OCI-M1 (cell line): Measurements from ENCODE around the gene TEKT3.

Experiments used
- DNase-seq: peaks from one replicate; lab custom pipeline; 2025; lab: John Stamatoyannopoulos, UW

TEKT3 gene

DNA sequence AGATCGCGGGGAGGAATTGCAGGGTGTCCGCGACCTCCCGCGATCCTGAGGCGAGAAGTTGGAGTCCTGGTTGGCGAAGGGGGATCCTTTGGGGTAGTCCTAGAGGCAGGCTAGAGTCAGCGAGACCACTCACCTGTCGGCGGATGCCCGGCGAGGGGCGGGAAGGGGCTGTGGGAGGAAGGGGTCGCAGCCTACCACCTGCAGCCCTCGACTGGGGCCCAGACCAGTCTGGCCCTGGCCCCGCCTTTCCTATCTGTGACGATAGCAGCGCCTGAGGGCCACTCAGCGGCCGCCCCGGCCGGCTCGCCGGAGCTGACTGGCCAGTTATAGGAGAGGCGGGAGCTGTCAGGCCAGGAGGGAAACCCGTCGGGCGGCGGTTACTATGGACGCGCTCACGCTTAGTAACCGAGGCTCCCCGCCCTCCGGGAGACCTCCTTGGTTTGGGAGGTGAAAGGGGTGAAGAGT lies at the start of gene TEKT3:
TEKT3 (minus strand) TSS at position 213 of the 465 bp plus-strand sequence. CDS start 10,012 bp downstream, outside the sequence.
- no peak for DNase-seq

DNA sequence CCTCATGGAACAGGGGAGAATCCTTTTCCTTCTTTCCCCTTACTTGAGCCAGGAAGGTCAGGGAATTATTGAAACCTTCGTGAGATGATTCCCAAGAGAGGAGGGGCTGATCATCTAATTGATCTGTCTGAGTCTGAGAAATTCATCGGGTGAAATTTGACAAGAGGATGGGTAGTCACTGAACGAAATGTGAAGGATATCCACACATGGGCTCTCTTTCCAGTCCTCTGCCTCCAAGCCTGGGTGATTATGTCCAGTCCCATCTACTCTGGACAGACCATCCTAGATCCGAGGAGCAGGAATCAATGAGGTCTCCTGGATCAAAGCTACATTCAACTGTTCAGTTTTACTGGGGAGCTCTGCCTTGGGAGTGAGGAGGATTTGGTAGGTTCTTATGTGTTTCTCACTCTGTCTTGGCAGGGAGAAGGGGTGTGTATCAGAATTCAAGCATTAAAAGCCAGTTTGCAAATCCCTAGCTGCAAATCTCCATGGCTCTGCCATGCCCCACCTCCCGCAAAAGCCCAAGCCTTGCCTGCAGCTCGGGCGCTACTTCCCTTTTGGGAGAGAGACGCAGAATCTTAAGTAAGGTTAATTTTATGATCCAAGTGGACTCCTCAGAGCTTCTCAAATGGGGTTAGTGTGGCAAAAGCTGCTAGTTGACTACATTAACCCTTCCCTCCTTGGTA lies 47.1 kb upstream of the TEKT3 start:
- DNase-seq = no peak

DNA sequence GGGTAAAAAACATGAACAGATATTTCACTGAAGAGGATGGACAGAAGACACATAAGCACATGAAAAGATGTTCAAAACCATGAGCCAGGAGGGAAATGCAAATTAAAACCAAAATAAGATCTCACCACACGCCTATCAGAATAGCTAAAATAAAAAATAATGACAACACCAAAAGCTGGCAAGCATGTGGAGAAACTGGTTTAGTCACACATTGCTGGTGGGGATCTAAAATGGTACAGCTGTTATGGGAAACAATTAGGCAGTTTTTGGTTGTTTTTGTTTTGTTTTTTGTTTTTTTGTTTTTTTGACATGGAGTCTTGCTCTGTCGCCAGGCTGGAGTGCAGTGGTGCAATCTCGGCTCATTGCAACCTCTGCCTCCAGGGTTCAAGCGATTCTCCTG lies 44.7 kb upstream of the TEKT3 start:
- DNase-seq = no peak

DNA sequence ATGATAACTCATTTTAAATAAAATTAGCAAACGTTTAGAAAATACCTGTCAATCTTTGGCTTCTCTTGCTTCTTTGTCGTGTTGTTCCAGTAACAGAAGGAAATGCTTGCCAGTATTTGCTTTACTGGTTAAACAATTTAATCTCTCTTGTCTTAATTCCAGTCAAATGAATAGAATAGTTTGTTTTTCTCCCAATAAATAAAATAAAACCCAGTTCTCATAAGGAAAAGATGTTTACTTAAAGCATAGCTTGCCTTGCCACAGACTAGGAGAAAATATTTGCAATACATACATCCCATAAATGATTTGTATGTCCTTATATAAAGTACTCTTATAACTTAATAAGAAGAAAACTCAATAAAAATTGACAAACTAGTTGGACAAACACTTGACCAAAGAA lies 43.9 kb upstream of the TEKT3 start:
- no peak for DNase-seq

DNA sequence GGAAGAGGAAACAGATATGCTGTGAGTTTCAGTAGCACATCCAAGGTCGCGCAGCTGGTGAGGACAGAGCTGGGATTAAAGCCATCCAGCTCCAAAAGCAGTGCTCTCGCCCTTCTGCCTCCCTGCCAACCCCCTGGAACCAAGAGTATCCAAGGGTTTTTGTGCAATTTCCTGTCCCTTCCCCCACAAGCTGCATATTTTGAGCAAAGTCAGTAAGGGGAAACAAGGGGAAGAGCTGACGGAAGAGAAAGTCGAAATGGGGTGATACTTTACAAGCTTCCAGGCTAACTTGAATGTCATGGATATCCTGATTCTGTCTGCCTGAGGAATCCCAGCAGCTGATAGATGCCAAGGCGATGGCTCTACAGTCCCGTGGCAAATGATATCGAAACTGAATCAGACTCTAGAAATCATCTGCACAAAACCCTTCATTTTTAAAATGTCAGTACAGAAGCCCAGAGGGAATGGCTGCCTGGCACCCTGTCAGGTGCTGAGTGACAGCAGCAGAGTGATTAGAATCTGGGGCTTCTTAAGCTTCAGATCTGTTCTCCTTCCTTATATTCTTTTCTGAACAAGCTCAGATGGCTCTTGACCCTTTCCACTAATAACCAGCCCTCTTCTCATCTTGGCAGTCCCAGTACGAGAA lies 42.9 kb upstream of the TEKT3 start:
- no peak for DNase-seq

DNA sequence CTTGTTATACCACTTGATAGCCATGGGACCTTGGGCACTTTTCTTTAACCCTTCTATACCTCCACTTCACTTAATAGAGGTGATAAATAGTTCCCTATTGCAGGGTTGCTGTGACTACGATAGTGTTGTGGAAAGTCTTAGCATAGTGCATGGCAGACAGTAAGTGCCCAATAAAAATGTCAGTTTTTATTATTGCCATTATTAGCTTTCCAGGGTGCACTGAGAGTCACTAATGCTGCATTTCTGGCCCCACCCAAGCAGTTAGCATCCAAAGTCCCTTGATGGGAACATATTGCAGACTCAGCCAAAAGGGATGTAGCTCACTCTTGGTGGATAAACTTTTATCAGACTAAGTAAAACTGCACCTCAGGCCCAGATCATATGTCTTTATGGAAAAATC lies 41.5 kb upstream of the TEKT3 start:
- DNase-seq = no peak

DNA sequence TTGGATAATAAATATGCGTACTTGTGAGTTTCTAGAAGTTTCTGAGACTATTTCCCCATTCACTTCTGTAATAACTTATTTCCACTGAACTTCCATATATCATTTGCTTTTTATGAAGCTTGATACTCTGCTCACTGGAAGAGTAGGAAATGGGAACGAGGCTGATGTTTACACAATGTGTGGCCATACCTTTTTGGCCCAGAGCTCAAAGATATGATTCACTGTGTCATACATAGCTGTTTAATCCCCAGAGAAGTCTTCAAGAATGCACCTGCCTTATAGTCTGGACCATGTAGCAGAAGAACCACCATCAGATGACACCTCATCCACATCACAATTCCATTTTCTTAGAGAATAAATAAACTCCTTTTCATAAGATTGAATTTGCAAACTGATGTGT lies 40.3 kb upstream of the TEKT3 start:
- DNase-seq = no peak

DNA sequence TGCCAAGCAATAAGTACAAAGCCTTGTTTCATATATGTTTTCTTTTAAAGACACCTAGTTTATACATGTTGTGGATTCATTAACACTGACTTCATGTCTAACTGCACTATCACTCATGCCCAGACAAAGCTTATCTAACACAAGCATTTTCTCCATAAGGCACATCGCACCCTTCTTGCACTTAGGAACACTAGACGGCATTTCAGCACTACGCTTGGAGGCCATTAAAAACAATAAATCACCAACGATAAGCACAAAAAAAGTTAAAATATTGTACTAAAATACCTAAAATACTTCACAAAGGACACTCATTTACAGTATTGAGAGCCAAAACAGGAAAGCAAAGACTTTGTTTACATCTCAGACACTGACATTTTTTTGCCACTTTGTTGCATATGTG lies 39.0 kb upstream of the TEKT3 start:
- DNase-seq = peak; percentile 43

DNA sequence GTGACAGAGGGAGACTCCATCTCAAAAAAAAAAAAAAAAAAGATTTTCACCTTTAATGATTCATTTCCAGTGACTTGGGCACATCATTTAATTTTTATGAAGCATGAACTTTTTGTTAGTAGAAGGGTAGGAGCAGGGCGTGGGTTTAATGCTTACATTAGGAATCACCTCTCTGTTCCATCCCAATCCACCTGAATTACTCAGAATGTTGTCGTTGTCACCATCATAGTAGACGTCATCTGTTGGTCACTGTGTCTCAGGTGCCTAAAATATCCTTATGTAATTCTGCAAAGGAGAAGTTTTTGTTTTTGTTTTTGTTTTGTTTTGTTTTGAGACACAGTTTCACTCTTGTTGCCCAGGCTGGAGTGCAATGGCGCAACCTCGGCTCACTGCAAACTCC lies 38.3 kb upstream of the TEKT3 start:
- no peak for DNase-seq

DNA sequence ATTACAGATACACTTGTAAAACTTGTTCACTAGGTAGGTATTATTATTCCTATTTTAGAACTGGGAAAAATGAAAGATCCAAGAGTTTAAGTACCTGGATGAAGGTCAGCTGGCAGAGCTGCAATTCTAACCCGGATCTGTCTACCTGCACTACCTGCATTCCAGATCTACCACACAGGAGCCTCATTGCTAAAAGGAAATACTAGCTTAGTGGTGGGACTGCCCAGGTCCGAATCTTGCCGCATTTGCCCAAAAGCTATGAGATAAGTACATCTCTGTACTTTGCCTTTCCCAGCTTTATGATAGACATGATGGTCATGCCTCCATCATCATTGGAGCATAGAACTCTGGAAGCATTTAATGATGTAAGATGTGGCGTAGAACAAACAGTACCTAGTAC lies 36.8 kb upstream of the TEKT3 start:
- no peak for DNase-seq

DNA sequence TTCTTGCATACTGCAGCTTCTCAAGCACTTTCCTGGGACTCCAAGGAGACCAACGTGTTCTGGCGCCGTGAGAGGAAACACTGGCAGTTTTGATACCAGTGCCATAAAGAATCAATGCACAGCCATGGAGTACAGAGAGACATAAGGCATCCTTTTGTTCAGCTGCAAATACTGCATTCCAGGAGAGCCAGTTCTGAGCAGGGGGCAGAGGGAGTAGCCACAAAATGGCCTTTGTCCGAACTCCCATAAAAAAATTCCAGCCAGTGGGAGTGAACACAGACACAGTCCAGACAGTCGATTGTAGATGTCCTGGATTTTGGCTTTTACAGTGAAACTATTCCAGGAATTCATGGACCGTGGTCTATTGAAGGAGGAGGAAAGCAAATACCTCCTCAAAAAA lies 36.2 kb upstream of the TEKT3 start:
- DNase-seq = no peak

DNA sequence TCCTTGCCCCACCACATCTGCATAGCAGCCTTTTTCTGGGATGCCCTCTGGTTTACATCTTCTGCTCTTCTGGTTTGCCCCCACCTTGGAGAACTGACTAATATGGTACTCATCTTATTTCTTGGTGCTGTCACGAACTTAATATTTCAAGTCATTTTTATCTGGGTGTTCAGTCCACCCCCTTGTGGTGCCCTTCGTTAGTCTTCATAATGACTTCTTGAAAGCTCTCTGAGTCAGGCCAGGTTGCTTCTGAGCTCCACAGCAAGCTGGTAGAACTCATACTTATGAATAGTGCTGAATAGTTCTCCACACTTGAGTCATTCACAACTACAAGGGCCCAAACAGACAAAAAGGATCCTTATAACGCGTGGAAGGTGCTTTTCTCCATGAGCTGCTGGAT lies 35.8 kb upstream of the TEKT3 start:
- no peak for DNase-seq

DNA sequence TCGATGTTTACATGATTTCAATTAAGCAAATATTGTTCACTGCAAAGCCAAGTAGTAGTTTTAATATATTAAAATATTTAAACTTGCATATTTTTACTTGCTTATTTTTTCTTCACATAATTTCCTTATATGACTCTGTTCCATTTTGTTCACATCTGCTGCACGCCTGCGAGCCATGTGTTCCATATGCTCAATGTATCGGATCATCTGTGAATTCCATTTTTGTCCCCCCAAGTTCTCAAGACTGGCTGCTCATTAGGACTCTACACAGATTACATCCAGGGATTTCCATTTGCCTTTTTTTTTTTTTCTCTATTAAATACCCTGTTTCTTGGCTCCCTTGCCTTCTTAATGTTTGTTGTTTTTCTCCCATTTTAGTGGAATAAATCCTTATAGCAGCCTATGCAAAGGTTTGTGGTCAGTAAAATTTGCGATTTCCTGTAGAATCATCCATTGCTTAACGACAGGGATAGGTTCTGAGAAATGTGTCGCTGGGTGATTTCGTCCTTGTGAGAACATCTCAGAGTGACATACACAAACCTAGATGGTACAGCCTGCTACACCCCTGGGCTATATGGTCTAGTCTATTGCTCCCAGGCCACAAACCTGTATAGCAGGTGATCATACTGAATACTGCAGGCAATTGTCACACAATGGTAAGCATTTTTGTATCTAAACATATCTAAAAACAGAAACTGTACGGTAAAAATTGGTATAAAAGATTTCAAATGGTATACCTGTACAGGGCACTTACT lies 30.2 kb upstream of the TEKT3 start:
- DNase-seq = no peak

DNA sequence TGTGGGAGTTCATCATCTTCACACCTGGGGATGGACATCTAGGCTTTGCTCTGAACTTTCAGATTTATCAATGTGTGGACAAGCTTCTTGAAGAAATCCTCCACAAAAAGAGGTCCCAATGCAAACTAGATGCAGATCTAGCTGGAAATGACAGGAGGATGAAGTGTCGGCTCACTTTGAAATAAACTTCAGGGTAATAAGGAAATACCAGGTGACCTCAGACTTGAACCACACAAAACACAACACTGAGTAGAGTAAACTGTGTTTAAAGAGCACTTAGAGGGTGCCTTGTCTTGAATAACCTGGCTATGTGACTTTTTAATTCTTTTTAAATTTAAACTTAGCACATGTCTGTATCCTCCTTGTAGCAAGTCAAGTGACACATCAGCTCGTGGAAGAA lies 27.2 kb upstream of the TEKT3 start:
- DNase-seq = no peak

DNA sequence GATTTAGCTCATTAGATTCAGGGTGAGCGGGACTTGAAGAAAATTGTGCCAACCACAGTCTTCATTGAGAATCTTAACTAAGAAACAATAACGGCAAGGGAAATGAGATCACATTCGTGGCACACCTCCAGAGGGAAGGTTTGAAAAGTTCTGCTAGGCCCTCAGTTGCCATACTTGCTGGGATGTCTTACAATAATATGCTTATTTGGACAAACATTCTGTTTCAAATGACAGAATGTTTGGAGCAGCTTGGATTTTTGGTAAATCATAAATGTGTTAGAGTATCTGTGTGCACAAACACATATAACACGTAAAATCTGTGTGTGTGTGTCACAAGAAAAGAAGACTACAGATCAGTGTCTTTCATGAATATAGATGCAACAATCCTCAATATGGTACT lies 24.6 kb upstream of the TEKT3 start:
- DNase-seq = no peak

DNA sequence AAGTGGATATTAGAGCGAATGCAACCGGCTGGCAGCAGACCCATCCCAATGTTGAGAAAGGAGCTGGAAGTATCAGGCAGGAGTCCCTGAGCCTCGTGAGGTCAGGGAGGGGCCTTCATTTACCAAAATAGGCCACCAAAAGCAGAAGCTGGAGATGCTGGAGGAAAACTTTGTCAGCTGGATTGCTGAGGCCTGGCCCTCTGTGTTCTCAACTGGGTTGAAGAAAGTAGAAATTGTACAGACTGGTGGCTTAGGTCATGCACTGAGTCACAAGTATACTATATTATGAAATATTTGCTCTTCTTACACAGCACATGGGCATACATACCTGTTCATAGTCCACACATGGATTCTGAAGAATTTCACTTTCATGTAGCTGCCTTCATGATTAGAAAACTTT lies 23.2 kb upstream of the TEKT3 start:
- DNase-seq = no peak

DNA sequence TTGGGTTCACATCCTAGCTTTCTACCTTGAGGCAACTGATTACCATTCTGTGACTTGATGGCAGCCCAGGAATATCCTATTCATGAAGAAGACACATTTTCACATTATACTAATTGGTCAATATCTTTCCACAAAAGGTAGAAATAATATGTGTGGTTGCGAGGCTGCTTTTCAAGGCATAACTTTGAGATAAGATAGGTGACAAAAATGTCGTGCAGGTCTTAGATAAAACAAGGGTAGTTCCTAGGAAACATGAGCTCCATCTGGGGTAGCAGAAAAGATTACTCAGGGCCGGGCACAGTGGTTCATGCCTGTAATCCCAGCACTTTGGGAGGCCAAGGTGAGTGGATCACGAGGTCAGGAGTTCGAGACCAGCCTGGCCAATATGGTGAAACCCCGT lies 22.3 kb upstream of the TEKT3 start:
- DNase-seq = no peak

DNA sequence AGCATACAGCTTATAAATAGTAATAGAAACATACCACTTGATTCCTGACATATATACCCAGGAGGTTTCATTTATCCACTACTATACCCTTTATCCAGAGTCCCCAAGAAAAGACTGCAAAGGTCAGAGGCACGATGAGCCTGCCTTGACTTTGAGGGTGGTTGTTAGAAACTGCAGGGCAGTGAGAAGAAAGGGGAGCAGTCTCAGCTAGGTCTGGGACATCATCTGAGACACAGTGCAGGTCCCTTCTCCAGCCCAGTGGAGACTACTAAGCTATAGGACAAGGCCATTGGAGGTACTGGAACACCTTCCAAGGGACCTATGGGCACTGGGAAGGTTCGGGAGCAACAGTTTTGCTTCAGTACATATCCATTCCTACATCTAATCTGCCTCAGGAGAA lies 20.2 kb upstream of the TEKT3 start:
- no peak for DNase-seq

DNA sequence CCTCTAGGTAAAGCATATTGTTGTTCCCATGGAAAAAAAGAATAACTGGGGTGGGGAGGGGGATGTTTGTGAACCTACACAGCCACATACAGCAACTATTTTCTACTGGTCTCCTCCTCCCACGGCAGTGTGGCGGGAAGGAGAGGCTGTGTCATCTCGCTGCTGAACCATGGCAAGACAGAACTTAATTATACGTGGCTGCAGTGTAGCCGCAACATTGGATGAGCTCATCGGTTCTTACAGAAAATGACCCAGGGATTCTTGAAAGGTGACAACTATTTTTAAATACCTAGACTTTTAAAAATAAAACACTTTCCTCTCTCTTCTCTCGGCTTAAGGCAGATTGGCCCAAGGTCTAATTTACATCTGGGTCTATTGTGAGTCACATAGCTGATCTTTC lies 19.8 kb upstream of the TEKT3 start:
- DNase-seq = no peak

DNA sequence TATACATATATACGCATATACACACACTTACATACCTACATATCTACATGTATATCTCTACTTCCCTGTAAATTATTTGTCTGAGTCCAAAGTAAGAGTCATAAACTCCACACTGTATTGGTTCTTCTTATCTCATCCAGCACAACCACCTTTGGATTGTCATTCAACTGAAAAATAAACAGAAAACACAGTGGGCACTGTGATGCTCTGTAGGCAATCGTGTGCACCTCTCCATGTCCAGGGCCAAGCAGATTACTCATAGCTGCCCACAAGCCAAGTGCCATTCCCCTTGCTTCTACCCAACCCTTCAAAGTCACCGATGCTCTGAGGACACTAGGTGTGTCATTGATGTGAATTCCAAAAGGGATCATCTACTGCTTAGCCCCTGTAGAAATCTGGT lies 12.9 kb upstream of the TEKT3 start:
- no peak for DNase-seq

DNA sequence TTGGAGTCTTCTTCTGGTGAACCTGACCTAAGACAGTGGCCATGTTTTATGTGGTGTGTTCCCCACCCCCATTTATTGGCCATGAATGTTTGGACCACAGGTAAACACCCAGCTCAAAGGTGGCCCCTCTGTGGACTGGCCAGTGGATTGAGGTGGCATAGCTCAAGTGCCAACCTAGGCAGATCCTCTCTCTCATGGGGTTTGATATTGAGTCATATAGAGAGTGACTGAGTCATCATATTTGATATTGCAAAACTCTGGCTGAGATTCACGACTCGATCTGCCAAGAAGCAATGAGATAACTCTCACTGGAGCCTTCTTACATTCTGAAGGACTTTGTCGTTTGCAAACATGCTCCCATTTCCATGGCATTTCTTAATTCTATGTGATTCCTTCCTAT lies 10.5 kb upstream of the TEKT3 start:
- no peak for DNase-seq

DNA sequence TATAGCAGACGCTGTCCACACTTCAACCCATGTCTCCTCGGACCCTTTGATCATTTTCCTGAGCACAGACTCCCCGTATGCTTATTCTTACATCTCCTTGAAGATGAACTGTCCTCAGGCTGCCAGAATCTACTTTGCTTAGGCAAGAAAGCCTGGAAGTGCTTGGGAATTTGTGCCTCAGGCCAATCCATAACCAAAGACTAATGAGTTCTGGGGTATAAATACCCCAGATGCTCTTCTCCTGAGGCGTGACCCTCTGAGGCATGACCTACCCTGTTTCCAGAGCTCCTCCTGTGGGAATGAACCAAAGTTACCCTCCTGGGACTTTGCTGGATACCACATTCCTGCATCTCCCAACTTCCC lies 10.1 kb upstream of the TEKT3 start:
- DNase-seq = no peak

DNA sequence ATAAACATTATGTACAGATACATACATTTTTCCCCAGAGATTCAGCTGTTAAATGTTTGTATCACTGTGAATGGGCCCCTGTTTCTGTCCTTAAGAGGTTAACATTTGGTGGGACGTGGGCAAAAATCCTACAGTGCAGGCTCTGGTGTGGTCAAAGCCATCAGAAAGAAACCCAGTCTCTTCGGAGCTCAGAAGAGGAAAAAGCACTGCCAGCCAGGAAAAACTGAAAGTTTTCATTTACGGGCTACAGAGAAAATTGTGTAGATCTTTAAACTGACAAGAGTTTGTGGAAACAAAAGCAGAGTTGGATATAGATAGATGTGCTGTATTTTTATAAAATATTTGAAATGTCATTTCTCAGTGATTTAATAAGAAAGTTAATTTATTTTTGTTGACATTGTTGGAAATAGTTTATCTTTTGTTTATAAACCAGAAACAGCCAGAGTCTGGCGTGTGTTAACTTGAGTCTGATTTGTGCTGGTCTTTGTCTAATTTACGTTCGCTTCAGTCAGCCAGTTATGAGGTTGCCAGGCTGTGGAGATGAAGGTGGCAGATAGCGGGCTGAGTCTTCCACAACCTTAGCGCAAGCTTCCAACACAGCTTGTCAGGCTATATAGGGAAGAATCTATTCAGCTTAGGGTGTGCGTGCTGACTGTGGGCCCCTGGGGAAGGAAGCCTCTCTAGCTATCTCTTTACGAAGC lies 9.5 kb upstream of the TEKT3 start:
- no peak for DNase-seq
